ENCODE data around the gene NLGN2. TPM values are rescaled to one million over a fixed set of nuclear protein-coding genes. Genes with fewer than 3 reads are reported as not detected.

Gene NLGN2
- total and polyA plus RNA-seq, 2 donors = 8.5 to 40.9 TPM

DNA sequence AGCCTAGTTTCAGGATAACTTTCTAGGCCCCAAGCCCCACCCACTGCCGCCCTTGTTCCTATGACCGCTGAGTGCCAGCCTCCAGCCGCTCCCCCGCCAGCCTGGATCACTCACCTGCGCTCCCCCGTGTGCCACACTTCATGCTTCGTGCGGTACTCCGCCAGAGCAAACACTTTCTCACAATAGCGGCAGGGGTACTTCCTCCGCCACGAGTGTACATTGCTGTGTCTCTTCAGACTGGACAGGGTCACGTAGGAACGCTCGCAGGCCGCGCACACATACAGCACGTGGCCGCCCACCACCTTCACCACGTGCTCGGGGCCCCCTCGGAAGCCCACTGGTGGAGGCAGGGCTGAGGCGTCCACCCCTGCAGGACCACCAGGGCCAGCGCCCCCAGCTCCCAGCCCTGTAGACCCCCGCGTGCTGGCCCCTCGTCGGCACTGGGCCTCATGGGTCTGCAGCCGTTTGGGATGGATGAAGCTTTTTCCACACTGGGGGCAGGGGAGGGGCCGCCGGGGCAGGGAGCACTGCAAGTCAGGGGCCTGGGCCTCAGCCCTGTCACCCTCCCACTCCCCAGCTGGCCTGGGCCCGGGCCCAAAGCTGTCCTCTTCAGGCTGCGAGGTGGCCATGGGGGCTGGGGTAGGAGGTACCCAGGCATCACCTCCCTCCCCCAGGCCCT lies 58.1 kb downstream of the NLGN2 start:
- no peak for DNase-seq (ENCODE audit: extremely low spot score)
- 88% methylated on average over 33 of the region's 33 CpGs for WGBS
- Histone ChIP-seq H3K36me3 (ENCODE audit: insufficient read depth) (peaks cover 9% of the 10 kb centered on the region), H3K27ac (ENCODE audit: low read depth) (no peak overlapping the region), H3K4me1 (ENCODE audit: insufficient read depth) (no peaks in the 10 kb centered on the region), H3K4me3 (ENCODE audit: low read depth, low read length) (no peak overlapping the region)

DNA sequence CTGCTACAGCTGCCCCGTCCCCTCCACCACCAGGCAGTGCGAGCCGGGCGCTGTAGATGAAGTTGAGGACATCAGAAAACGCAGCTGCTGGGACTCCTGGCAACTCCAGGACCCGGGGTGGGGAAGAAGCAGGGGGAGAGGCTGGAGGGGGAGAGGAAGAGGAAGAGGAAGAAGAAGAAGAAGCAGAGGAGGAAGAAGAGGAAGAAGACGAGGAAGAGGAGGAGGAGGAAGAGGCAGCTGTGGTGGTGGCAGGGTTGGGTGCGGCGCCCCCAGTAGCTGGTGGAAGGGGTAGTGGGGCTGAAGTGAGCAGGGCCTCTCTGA lies 58.6 kb downstream of the NLGN2 start:
- no peaks in the 10 kb centered on the region for H3K4me1 ChIP-seq (ENCODE audit: insufficient read depth)
- no peak overlapping the region for H3K27ac ChIP-seq (ENCODE audit: low read depth)
- WGBS = 85% methylated on average over 9 of the region's 9 CpGs
- no peak for DNase-seq (ENCODE audit: extremely low spot score)
- H3K36me3 ChIP-seq (ENCODE audit: insufficient read depth) = peaks cover 9% of the 10 kb centered on the region
- no peak overlapping the region for H3K4me3 ChIP-seq (ENCODE audit: low read depth, low read length)

DNA sequence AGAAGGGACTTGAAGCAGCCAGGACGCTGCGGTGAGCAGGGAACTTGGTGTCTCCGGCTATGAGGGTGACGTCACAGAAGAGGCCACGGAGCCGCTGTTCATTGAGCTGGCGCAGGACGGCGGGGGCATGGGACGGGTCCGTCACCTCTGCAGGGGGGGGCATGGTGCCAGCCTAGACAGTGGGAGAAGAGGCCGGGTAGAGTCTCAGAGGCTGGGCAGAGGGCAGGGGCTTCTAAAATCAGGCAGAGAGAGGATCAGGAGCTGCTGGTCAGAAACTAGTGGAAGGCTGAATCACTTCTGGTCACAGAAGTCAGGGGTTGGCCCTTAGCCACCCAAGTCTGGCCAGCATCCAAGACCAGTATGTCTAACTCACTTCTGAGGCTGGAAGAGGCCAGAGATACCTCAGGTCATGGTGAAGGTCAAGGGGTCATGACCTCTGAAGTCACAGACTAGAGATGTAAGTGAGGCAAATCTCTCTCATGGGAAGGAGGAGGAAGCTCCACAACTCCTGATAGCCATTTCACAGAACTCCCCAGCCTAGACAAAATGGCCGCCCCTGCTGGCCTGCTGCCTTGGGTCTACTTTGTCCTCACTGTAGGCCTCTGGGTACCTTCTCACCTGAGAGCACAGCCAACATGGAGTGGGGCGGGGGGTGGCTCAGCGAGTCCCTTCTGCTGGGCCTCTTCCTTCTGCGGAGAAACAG lies 59.1 kb downstream of the NLGN2 start:
- peaks cover 9% of the 10 kb centered on the region for H3K36me3 ChIP-seq (ENCODE audit: insufficient read depth)
- H3K4me3 ChIP-seq (ENCODE audit: low read depth, low read length) = no peak overlapping the region
- no peaks in the 10 kb centered on the region for H3K4me1 ChIP-seq (ENCODE audit: insufficient read depth)
- WGBS = 79% methylated on average over 16 of the region's 16 CpGs
- no peak overlapping the region for H3K27ac ChIP-seq (ENCODE audit: low read depth)
- DNase-seq (ENCODE audit: extremely low spot score) = no peak

DNA sequence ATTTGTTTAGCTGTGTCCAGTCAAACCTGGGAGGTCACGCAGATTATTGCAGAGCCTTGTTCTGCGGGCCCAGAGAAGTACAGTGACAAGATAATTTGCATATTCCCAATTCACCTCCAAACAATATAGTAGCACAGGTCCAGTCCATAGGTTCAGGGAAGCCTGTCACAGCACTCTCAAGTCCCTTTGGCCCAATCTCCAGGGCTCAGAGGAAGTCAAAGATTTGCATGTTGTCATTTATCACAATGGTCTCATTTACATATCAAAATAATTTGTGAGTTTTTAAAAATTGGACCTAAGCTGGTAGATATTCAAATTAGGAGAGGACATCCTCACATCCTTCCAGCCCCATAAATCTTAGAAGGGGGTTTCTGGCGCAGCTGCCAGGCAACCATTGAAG lies 59.9 kb downstream of the NLGN2 start:
- no peak overlapping the region for H3K27ac ChIP-seq (ENCODE audit: low read depth)
- H3K4me3 ChIP-seq (ENCODE audit: low read depth, low read length) = no peak overlapping the region
- WGBS = 90% methylated on average over 3 of the region's 3 CpGs
- H3K36me3 ChIP-seq (ENCODE audit: insufficient read depth) = peaks cover 7% of the 10 kb centered on the region
- DNase-seq (ENCODE audit: extremely low spot score) = no peak
- H3K4me1 ChIP-seq (ENCODE audit: insufficient read depth) = no peaks in the 10 kb centered on the region

DNA sequence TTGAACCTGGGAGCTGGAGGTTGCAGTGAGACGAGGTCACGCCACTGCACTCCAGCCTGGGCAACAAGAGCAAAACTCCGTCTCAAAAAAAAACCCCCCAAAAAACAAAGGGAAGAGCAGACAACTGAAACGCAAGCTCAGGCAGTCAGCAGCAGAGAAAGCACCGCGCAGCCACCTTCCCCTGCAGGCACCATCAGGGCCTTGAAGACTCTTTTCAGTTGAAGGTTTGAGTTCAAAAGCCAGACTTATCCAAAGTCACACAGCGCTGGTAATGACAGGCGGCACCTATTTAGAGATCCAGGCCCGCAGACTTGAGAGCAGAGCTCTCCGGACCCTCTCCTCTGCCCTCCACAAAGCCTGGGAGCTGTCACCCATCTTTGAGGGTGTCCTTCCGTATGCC lies 60.6 kb downstream of the NLGN2 start:
- DNase-seq (ENCODE audit: extremely low spot score) = no peak
- H3K4me3 ChIP-seq (ENCODE audit: low read depth, low read length) = no peak overlapping the region
- WGBS = 94% methylated on average over 11 of the region's 11 CpGs
- no peaks in the 10 kb centered on the region for H3K4me1 ChIP-seq (ENCODE audit: insufficient read depth)
- no peak overlapping the region for H3K27ac ChIP-seq (ENCODE audit: low read depth)
- peaks cover 5% of the 10 kb centered on the region for H3K36me3 ChIP-seq (ENCODE audit: insufficient read depth)

DNA sequence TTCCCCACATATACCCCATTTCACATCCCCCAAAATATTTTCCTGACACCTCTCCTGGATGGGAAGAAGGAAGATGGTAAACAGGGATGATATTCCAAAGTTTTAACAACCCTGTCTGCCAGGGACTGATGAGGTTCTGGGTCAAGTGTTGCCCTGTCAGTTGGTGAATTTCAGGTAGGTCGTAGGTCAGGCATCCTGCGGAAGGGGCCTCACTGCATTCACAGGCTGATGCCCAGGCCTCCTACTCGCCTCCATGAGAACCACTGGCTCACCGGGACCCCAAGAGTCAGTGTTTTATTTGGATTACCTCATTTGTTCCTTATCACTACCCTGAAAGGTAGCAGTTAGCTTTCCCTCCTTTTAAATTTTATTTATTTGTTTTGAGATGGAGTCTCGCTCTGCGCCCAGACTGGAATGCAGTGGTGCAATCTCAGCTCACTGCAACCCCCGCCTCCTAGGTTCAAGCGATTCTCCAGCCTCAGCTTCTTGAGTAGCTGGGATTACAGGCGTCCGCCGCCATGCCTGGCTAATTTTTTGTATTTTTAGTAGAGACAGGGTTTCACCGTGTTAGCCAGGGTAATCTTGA lies 61.3 kb downstream of the NLGN2 start:
- WGBS = 71% methylated on average over 12 of the region's 12 CpGs
- H3K36me3 ChIP-seq (ENCODE audit: insufficient read depth) = peaks cover 5% of the 10 kb centered on the region
- no peak overlapping the region for H3K4me3 ChIP-seq (ENCODE audit: low read depth, low read length)
- no peak overlapping the region for H3K27ac ChIP-seq (ENCODE audit: low read depth)
- no peaks in the 10 kb centered on the region for H3K4me1 ChIP-seq (ENCODE audit: insufficient read depth)
- DNase-seq (ENCODE audit: extremely low spot score) = no peak

Other genes starting within 250 kb of the NLGN2 start
Only the 30 nearest of the 39 such genes appear.
- 45.5 TPM for gene DVL2, start 173.3 kb upstream of the NLGN2 start, total RNA-seq
- 41.5 TPM for gene DVL2, start 173.3 kb upstream of the NLGN2 start, polyA plus RNA-seq
- 18.8 TPM for gene PHF23, start 168.4 kb upstream of the NLGN2 start, total RNA-seq
- gene PHF23, start 168.4 kb upstream of the NLGN2 start, polyA plus RNA-seq = 39.0 TPM
- 246 TPM for gene GABARAP, start 165.4 kb upstream of the NLGN2 start, total RNA-seq
- 681 TPM for gene GABARAP, start 165.4 kb upstream of the NLGN2 start, polyA plus RNA-seq
- 40.0 TPM for gene CTDNEP1, start 156.1 kb upstream of the NLGN2 start, total RNA-seq
- 89.2 TPM for gene CTDNEP1, start 156.1 kb upstream of the NLGN2 start, polyA plus RNA-seq
- gene ELP5, start 155.6 kb upstream of the NLGN2 start, total RNA-seq = 17.7 TPM
- 39.2 TPM for gene ELP5, start 155.6 kb upstream of the NLGN2 start, polyA plus RNA-seq
- 24.2 TPM for gene CLDN7, start 145.4 kb upstream of the NLGN2 start, total RNA-seq
- 34.4 TPM for gene CLDN7, start 145.4 kb upstream of the NLGN2 start, polyA plus RNA-seq
- gene SLC2A4, start 126.1 kb upstream of the NLGN2 start, total RNA-seq = 11.6 TPM
- 66.1 TPM for gene SLC2A4, start 126.1 kb upstream of the NLGN2 start, polyA plus RNA-seq
- 0.37 TPM for gene YBX2, start 113.2 kb upstream of the NLGN2 start, total RNA-seq
- 1.8 TPM for gene YBX2, start 113.2 kb upstream of the NLGN2 start, polyA plus RNA-seq
- 123 TPM for gene EIF5A, start 100.2 kb upstream of the NLGN2 start, total RNA-seq
- gene EIF5A, start 100.2 kb upstream of the NLGN2 start, polyA plus RNA-seq = 348 TPM
- gene GPS2, start 92.5 kb upstream of the NLGN2 start, total RNA-seq = 25.0 TPM
- 70.2 TPM for gene GPS2, start 92.5 kb upstream of the NLGN2 start, polyA plus RNA-seq
- gene NEURL4, start 78.5 kb upstream of the NLGN2 start, total RNA-seq = 20.9 TPM
- gene NEURL4, start 78.5 kb upstream of the NLGN2 start, polyA plus RNA-seq = 26.0 TPM
- 1.5 TPM for gene ACAP1, start 71.3 kb upstream of the NLGN2 start, total RNA-seq
- gene ACAP1, start 71.3 kb upstream of the NLGN2 start, polyA plus RNA-seq = 4.3 TPM
- gene KCTD11, start 55.7 kb upstream of the NLGN2 start, total RNA-seq = 3.9 TPM
- 19.3 TPM for gene KCTD11, start 55.7 kb upstream of the NLGN2 start, polyA plus RNA-seq
- not detected for gene TMEM95, start 52.7 kb upstream of the NLGN2 start, total RNA-seq
- not detected for gene TMEM95, start 52.7 kb upstream of the NLGN2 start, polyA plus RNA-seq
- gene TNK1, start 26.8 kb upstream of the NLGN2 start, total RNA-seq = 1.2 TPM
- gene TNK1, start 26.8 kb upstream of the NLGN2 start, polyA plus RNA-seq = 4.8 TPM
- gene PLSCR3, start 13.3 kb upstream of the NLGN2 start, total RNA-seq = 14.4 TPM
- 56.3 TPM for gene PLSCR3, start 13.3 kb upstream of the NLGN2 start, polyA plus RNA-seq
- gene TMEM256, start 3.7 kb upstream of the NLGN2 start, total RNA-seq = 76.2 TPM
- 113 TPM for gene TMEM256, start 3.7 kb upstream of the NLGN2 start, polyA plus RNA-seq
- gene SPEM1, start 12.5 kb downstream of the NLGN2 start, total RNA-seq = not detected
- not detected for gene SPEM1, start 12.5 kb downstream of the NLGN2 start, polyA plus RNA-seq
- not detected for gene SPEM2, start 17.8 kb downstream of the NLGN2 start, total RNA-seq
- gene SPEM2, start 17.8 kb downstream of the NLGN2 start, polyA plus RNA-seq = not detected
- gene SPEM3, start 21.0 kb downstream of the NLGN2 start, total RNA-seq = not detected
- gene SPEM3, start 21.0 kb downstream of the NLGN2 start, polyA plus RNA-seq = not detected
- gene TMEM102, start 27.6 kb downstream of the NLGN2 start, total RNA-seq = 3.1 TPM
- gene TMEM102, start 27.6 kb downstream of the NLGN2 start, polyA plus RNA-seq = 4.0 TPM
- gene FGF11, start 31.7 kb downstream of the NLGN2 start, total RNA-seq = 2.1 TPM
- gene FGF11, start 31.7 kb downstream of the NLGN2 start, polyA plus RNA-seq = 0.95 TPM
- 10.7 TPM for gene CHRNB1, start 37.2 kb downstream of the NLGN2 start, total RNA-seq
- 15.4 TPM for gene CHRNB1, start 37.2 kb downstream of the NLGN2 start, polyA plus RNA-seq
- gene ZBTB4, start 71.8 kb downstream of the NLGN2 start, total RNA-seq = 21.1 TPM
- gene ZBTB4, start 71.8 kb downstream of the NLGN2 start, polyA plus RNA-seq = 76.2 TPM
- gene SLC35G6, start 73.6 kb downstream of the NLGN2 start, total RNA-seq = not detected
- not detected for gene SLC35G6, start 73.6 kb downstream of the NLGN2 start, polyA plus RNA-seq
- gene POLR2A, start 76.5 kb downstream of the NLGN2 start, total RNA-seq = 52.3 TPM
- gene POLR2A, start 76.5 kb downstream of the NLGN2 start, polyA plus RNA-seq = 32.2 TPM
- 8.5 TPM for gene TNFSF12, start 141.2 kb downstream of the NLGN2 start, total RNA-seq
- gene TNFSF12, start 141.2 kb downstream of the NLGN2 start, polyA plus RNA-seq = 87.2 TPM
- gene TNFSF13, start 150.9 kb downstream of the NLGN2 start, total RNA-seq = 3.8 TPM
- 22.3 TPM for gene TNFSF13, start 150.9 kb downstream of the NLGN2 start, polyA plus RNA-seq
- gene SENP3, start 154.1 kb downstream of the NLGN2 start, total RNA-seq = 34.7 TPM
- gene SENP3, start 154.1 kb downstream of the NLGN2 start, polyA plus RNA-seq = 54.6 TPM
- gene CD68, start 171.8 kb downstream of the NLGN2 start, total RNA-seq = 9.1 TPM
- gene CD68, start 171.8 kb downstream of the NLGN2 start, polyA plus RNA-seq = 73.7 TPM